GM12878 (cell line): Measurements from ENCODE around the gene CCND2.

Source experiments
- CTCF ChIP-seq, 3 experiments: IDR thresholded peaks in 2 of 3; conservative IDR thresholded peaks in 1 of 3; 2 replicates each; pipeline ENCODE4 v1.5.1; 2011; ENCODE audit warnings: low read depth in 3 of 3, low read length in 3 of 3, mild to moderate bottlenecking in 3 of 3, control low read depth in 2 of 3, moderate library complexity in 2 of 3, inconsistent platforms in 1 of 3, mixed read lengths in 1 of 3; ENCODE audit not compliant: control insufficient read depth in 2 of 3, insufficient read depth in 1 of 3; ENCODE audit errors: extremely low read depth in 1 of 3
- EP300 ChIP-seq, 2 experiments: fragments of 150-350 bp in 1 of 2; IDR thresholded peaks; 2 replicates each; pipeline ENCODE4 v1.6.1; 2011 to 2012; ENCODE audit warnings: low read depth in 2 of 2, low read length in 2 of 2, borderline replicate concordance in 1 of 2, improper control_type of control experiment in 1 of 2, inconsistent platforms in 1 of 2; ENCODE audit not compliant: control insufficient read depth in 1 of 2
- GABPA ChIP-seq: IDR thresholded peaks from 2 replicates; pipeline ENCODE4 v1.6.1; 2014; ENCODE audit warnings: antibody characterized with exemption, low read depth, mild to moderate bottlenecking, inconsistent platforms
- HDAC6 ChIP-seq: fragments of 200-600 bp; sonication (generic); IDR thresholded peaks from one replicate; pipeline ENCODE4 v1.8.0; 2017; ENCODE audit warnings: antibody characterized with exemption; ENCODE audit not compliant: unreplicated experiment
- MAX ChIP-seq: IDR thresholded peaks from 2 replicates; pipeline ENCODE4 v1.6.1; 2012; ENCODE audit warnings: low read depth, low read length, improper control_type of control experiment
- NBN ChIP-seq: fragments of 450-650 bp; IDR thresholded peaks from 2 replicates; pipeline ENCODE4 v1.6.1; 2016
- PBX3 ChIP-seq: IDR thresholded peaks from 2 replicates; pipeline ENCODE4 v1.6.1; 2011; ENCODE audit warnings: mild to moderate bottlenecking, low read depth, low read length, moderate library complexity; ENCODE audit not compliant: insufficient replicate concordance
- POLR2AphosphoS5 ChIP-seq: IDR thresholded peaks from 2 replicates; pipeline ENCODE4 v1.6.1; 2011; ENCODE audit warnings: mild to moderate bottlenecking, low read length, inconsistent platforms
- RAD21 ChIP-seq: IDR thresholded peaks from 2 replicates; pipeline ENCODE4 v1.6.1; 2011; ENCODE audit warnings: mild to moderate bottlenecking, low read depth, low read length, moderate library complexity; ENCODE audit not compliant: insufficient read depth
- RBBP5 ChIP-seq: fragments of 200-600 bp; sonication (generic); conservative IDR thresholded peaks from 2 replicates; pipeline ENCODE4 v1.6.1; 2016
- REST ChIP-seq: IDR thresholded peaks from 2 replicates; pipeline ENCODE4 v1.6.1; 2012; ENCODE audit warnings: mild to moderate bottlenecking, low read depth, low read length
- STAT1 ChIP-seq: fragments of 450-650 bp; conservative IDR thresholded peaks from 2 replicates; pipeline ENCODE4 v1.6.1; 2014; ENCODE audit warnings: antibody characterized with exemption, mild to moderate bottlenecking
- ZNF274 ChIP-seq: IDR thresholded peaks from one replicate; pipeline ENCODE4 v1.8.0; 2011; ENCODE audit not compliant: insufficient read length, insufficient read depth

GRCh38 chr12:4286771-4287317 lies 13.3 kb downstream of the CCND2 start:
- TF ChIP-seq MAX (no peak), CTCF (IDR thresholded peaks at IDR 0.05 in 2 of 3, conservative IDR thresholded peaks at IDR 0.05 in 1 of 3; ENCODE audit: control insufficient read depth in 2 of 3, extremely low read depth in 1 of 3, insufficient read depth in 1 of 3, low read depth in 3 of 3, low read length in 3 of 3) (no peak), REST (no peak), PBX3 (no peak), HDAC6 (no peak), STAT1 (no peak), RBBP5 (no peak), EP300 (IDR thresholded peaks at IDR 0.05; ENCODE audit: borderline replicate concordance in 1 of 2, control insufficient read depth in 1 of 2, low read depth in 2 of 2, low read length in 2 of 2) (no peak), RAD21 (no peak), ZNF274 (no peak), NBN (no peak), POLR2AphosphoS5 (no peak; the same call in 1 of the 2 replicates), GABPA (no peak)
